Dermis blood vessel endothelial cell (primary cell): ENCODE data around the gene MAP3K20. TPM values are rescaled to one million over a fixed set of nuclear protein-coding genes. Genes with fewer than 3 reads are reported as not detected.
"Not testable (repeated sequence)": the region's sequence is repeated elsewhere in the genome, so short reads cannot be mapped to it uniquely, and the experiment has no call there.

Experiments
- DNase-seq: peaks from one replicate; pipeline ENCODE4 v3.0.0; 2010
- total RNA-seq: library from RNA; depleted of rRNA; stranded (reverse); fragments of >200 nt; gene quantifications from 2 replicates; pipeline ENCODE4 v1.2.3, GENCODE V29; 2014

MAP3K20 gene
- total RNA-seq, 1 donor from 2014 or later = 31.5 TPM

DNA sequence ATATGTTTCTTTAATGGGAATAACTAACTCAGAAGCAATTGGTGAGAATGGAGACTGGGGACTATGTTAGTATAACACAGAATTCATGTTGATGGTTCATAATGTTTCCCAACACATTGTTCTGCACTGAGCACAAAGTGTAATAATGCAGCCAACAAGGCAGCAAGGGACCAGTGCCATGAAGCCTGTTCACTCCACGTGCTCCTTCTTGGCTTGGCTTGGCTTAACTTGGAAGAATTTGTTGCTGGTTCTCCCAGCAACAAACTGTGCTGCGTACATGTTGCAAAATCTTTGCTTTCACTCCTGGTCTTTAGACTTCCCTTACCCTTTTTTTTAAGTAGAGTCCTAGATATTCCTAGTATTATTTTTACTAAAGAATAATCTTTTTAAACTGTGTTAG, 129.7 kb downstream of the MAP3K20 start:
- DNase-seq = no peak

- not testable (repeated sequence) for DNase-seq
Observed at GRCh38 chr2:173207124-173207523, 131.5 kb downstream of the MAP3K20 start.

- DNase-seq = peak; percentile 92
Observed at GRCh38 chr2:173210270-173211196, 134.9 kb downstream of the MAP3K20 start.

- no peak for DNase-seq
Observed at GRCh38 chr2:173213181-173213580, 137.5 kb downstream of the MAP3K20 start.

DNA sequence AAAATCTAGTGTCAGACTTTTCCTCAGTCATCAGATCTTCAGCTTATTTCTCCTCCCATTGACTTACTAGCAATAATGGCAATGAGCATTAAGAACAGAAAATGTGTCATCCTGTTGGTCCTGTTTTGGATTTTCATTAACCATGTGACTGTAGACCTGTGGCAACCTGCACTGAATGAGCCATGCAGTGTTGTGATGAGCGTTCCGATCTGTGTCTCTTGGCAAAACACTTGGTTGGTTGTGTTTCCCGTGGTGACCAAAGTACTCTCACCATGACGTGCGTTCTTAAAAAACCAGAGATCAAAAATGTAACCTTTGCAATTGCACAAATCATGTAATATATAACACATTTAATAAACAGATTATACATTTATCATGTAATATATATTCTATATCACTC, 138.6 kb downstream of the MAP3K20 start:
- no peak for DNase-seq

GRCh38 chr2:173215316-173215715, 139.7 kb downstream of the MAP3K20 start:
- DNase-seq = no peak

DNA sequence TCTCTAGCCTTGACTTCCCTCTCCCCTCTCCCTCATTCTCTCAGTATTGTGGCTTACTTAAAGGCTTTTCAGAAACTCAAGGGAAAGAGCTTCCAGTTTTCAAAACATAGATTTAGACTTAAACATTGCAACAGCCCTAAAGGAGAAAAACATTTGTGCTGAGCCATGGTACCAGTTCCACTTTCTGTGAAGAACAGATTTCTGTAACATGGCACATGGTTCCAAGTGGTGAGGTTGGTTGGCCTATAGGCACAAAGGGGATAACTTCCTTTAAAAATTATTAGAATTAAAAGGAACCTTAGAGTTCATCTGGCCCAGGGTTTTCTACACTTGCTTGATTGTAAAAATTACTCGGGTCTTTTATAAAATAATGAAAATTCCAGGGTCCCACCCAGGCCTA, 140.4 kb downstream of the MAP3K20 start:
- no peak for DNase-seq

GRCh38 chr2:173216668-173217067, 141.0 kb downstream of the MAP3K20 start:
- DNase-seq = no peak

- no peak for DNase-seq
Observed at GRCh38 chr2:173217116-173217840, 141.6 kb downstream of the MAP3K20 start.

DNA sequence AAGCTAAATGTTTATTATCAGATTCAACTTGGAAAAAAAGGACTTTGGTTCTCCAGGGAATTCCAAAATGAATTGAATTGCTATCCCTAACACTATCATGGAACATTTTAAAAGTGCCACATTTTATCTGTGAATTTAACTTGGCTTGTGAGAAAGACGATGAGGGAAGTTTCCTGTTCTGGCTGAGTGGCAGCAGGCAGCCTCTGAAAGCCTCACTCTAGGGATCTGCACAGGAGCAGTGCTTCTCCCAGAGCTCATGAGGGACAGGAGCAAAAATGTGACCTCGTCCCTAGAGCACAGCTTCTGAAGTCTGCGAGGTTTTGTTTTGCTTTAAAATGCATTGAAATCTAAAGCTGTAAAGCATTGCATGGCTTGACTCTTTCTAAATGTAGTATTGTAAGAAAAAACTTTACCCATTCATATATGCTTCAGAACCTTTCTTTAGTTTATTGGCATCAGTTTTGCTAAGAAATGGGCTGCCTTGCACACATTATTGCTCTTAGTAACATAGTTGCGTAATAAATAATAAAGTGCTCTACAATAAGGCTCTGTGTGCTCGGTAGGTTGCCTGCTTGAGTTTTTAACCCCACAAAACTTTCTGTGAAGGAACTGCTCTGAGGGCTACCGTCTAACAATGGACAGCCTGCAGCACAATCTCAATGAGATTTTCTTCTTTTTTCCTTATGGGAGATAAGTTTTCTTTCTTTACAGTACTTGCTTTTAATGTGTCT, 142.8 kb downstream of the MAP3K20 start:
- DNase-seq = peak; percentile 25

GRCh38 chr2:173221132-173221695, 145.6 kb downstream of the MAP3K20 start:
- no peak for DNase-seq

GRCh38 chr2:173221937-173222594, 146.4 kb downstream of the MAP3K20 start:
- DNase-seq = no peak

DNA sequence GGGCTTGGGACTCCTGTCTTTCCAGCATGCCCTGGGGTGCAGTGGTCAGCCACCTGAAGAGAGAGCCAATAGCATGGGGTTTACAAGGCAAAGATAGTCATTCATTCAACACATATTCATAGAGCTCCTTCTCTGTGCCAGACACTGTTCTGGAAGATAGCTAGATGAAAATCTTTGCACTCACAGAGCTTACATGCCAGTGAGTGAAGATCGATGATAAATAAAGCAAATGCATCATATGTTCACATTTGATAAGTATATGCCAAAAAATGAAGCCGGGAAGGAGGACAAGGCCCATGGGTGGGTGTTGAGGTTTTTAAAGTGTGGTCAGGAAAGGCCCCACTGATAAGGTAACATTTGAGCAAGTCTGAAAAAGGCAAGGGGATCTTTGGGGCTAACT, 148.2 kb downstream of the MAP3K20 start:
- DNase-seq = no peak

GRCh38 chr2:173226899-173227698, 151.5 kb downstream of the MAP3K20 start:
- DNase-seq = no peak

DNA sequence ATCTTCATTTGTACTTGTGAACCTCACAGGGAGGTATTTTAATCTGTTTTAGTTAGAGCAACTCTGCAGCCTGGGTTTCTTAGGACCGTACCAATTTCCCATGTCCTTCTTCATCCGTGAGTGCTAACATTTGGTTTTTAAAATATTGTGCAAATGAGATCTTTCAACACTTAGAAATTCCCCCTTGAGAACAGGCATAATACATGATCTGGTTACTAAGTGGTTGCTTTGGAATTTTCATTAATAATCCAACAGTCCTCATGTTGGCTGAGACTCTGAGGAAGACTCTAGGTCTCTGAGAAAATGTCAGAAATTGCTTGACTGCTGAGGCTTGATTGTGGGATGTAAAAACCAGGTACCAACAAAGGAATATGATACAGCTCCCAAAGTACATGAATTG, 153.4 kb downstream of the MAP3K20 start:
- DNase-seq = no peak

DNA sequence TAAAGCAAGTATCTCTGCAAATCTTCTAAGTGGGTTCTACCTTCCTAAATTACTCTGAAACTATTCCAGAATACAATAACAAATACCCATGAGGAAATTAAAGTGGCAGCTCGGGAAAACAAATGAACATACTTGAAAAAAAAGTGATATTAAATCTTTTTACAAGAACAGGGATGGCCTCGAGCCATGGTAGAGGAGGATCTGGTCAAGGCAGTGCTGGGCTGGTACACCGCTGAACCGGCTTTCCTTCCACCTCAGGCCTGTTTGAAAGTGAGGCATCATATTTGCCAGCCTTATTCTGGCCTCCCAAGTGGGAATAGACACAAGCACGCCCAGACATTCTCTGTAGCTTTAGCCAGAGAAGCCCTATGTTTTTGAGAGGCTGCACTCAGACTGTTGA, 154.5 kb downstream of the MAP3K20 start:
- DNase-seq = no peak

DNA sequence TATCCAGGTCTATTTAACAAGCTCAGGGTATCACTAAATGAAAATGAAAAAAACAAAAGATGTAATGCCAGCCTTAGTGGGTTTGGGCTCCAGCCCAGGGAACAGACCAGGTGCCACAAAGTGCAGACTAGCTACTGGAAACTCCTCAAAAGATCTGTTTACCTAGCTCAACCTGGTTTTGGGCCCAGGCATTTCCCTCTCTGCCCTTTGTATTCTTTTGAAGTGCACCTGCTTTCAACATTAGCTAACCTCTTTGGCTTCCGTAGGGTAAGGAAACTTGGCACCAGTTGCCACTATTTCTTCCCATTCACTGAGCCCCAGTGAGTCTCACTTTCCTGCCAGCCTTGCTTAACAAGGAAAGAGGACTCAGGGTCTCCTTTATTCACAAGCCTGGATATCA, 155.4 kb downstream of the MAP3K20 start:
- peak; percentile 61 for DNase-seq

DNA sequence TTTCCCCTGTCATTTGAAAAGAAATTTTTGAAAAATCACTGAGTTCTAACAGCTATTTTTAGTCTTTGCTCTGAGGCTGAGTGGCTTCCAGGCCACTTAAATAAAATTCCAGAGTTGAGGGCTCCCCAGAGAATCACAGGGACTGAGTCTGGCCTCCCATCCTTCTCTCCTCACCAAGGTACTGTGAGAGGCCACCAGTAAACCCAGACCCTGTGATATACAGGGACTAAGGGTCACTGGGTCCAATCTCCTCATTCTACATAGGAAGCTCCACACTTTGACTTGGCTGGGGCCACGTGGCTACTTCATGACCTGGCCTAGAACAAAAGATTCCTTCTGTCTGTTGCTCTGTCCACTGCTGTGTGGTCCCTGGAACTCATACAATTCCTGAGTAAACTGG, 155.8 kb downstream of the MAP3K20 start:
- DNase-seq = no peak

- DNase-seq = no peak
Observed at GRCh38 chr2:173232956-173233744, 157.5 kb downstream of the MAP3K20 start.
